ENCODE results near the gene IFI44.

IFI44 gene

GRCh38 chr1:78649628-78650027 lies at the start of gene IFI44:
Gene IFI44 (plus strand): TSS chr1:78649831. CDS start chr1:78650196, 365 bp downstream.
- FAIRE-seq (peak; percentile 98), DNase-seq (ENCODE audit: extremely low spot score, insufficient read length, low read depth) (peak; percentile 38)

GRCh38 chr1:78601068-78601467 lies 48.6 kb upstream of the IFI44 start:
- no peak for DNase-seq (ENCODE audit: extremely low spot score, insufficient read length, low read depth)
- no peak for FAIRE-seq

- FAIRE-seq: no peak
- no peak for DNase-seq (ENCODE audit: extremely low spot score, insufficient read length, low read depth)
Measured at GRCh38 chr1:78603206-78603605, 46.4 kb upstream of the IFI44 start.

- DNase-seq (ENCODE audit: extremely low spot score, insufficient read length, low read depth) (no peak), FAIRE-seq (no peak)
Measured at GRCh38 chr1:78604643-78605042, 45.0 kb upstream of the IFI44 start.

GRCh38 chr1:78606274-78606673 lies 43.4 kb upstream of the IFI44 start:
- FAIRE-seq: no peak
- DNase-seq (ENCODE audit: extremely low spot score, insufficient read length, low read depth): no peak

- no peak for DNase-seq (ENCODE audit: extremely low spot score, insufficient read length, low read depth)
- peak; percentile 59 for FAIRE-seq
Measured at GRCh38 chr1:78607334-78607927, 42.2 kb upstream of the IFI44 start.

- FAIRE-seq (no peak), DNase-seq (ENCODE audit: extremely low spot score, insufficient read length, low read depth) (no peak)
Measured at GRCh38 chr1:78607944-78608343, 41.7 kb upstream of the IFI44 start.

- peak; percentile 15 for DNase-seq (ENCODE audit: extremely low spot score, insufficient read length, low read depth)
- peak; percentile 96 for FAIRE-seq
Measured at GRCh38 chr1:78617615-78618026, 32.0 kb upstream of the IFI44 start.

- peak; percentile 31 for FAIRE-seq
Measured at GRCh38 chr1:78619032-78619431, 30.6 kb upstream of the IFI44 start.

GRCh38 chr1:78619446-78619802 lies 30.2 kb upstream of the IFI44 start:
- no peak for FAIRE-seq
- no peak for DNase-seq (ENCODE audit: extremely low spot score, insufficient read length, low read depth)

More at GRCh38 chr1:78619032-78619431, 30.6 kb upstream of the IFI44 start:
- no peak for DNase-seq (ENCODE audit: extremely low spot score, insufficient read length, low read depth)

- DNase-seq (ENCODE audit: extremely low spot score, insufficient read length, low read depth): no peak
Measured at GRCh38 chr1:78619803-78620579, 29.6 kb upstream of the IFI44 start, which contains the start of gene IFI44L. Gene IFI44L (plus strand): TSS chr1:78620448. CDS start chr1:78627916, 7,468 bp downstream.

GRCh38 chr1:78620666-78621065 lies 29.0 kb upstream of the IFI44 start:
- DNase-seq (ENCODE audit: extremely low spot score, insufficient read length, low read depth) (no peak), FAIRE-seq (no peak)

More at GRCh38 chr1:78619803-78620579, 29.6 kb upstream of the IFI44 start, which contains the start of gene IFI44L:
- FAIRE-seq: peak; percentile 99

GRCh38 chr1:78622548-78622947 lies 27.1 kb upstream of the IFI44 start:
- FAIRE-seq (peak; percentile 85), DNase-seq (ENCODE audit: extremely low spot score, insufficient read length, low read depth) (no peak)

GRCh38 chr1:78624035-78624434 lies 25.6 kb upstream of the IFI44 start:
- DNase-seq (ENCODE audit: extremely low spot score, insufficient read length, low read depth) (no peak), FAIRE-seq (no peak)

GRCh38 chr1:78627321-78627720 lies 22.3 kb upstream of the IFI44 start:
- FAIRE-seq (no peak), DNase-seq (ENCODE audit: extremely low spot score, insufficient read length, low read depth) (no peak)

GRCh38 chr1:78630600-78630999 lies 19.0 kb upstream of the IFI44 start:
- no peak for FAIRE-seq
- DNase-seq (ENCODE audit: extremely low spot score, insufficient read length, low read depth): no peak

GRCh38 chr1:78633209-78633608 lies 16.4 kb upstream of the IFI44 start:
- FAIRE-seq (no peak), DNase-seq (ENCODE audit: extremely low spot score, insufficient read length, low read depth) (no peak)

- FAIRE-seq (peak; percentile 24), DNase-seq (ENCODE audit: extremely low spot score, insufficient read length, low read depth) (no peak)
Measured at GRCh38 chr1:78640462-78640861, 9.2 kb upstream of the IFI44 start.

GRCh38 chr1:78641558-78641957 lies 8.1 kb upstream of the IFI44 start:
- DNase-seq (ENCODE audit: extremely low spot score, insufficient read length, low read depth) (no peak), FAIRE-seq (no peak)

- FAIRE-seq: peak; percentile 60
Measured at GRCh38 chr1:78645723-78646122, 3.9 kb upstream of the IFI44 start.

GRCh38 chr1:78647238-78647637 lies 2.4 kb upstream of the IFI44 start:
- DNase-seq (ENCODE audit: extremely low spot score, insufficient read length, low read depth): no peak
- FAIRE-seq: no peak

More at GRCh38 chr1:78645723-78646122, 3.9 kb upstream of the IFI44 start:
- DNase-seq (ENCODE audit: extremely low spot score, insufficient read length, low read depth): no peak

All from GM18507 (cell line).